HG02759 (cell line): Measurements from ENCODE around the gene INHBC.
"Not testable (repeated sequence)": the region's sequence is repeated elsewhere in the genome, so short reads cannot be mapped to it uniquely, and the experiment has no call there.

ENCODE experiments used
- ATAC-seq: cut with Tn5 transposase; IDR thresholded peaks from one replicate; pipeline ENCODE4 v1.9.1; 2021; ENCODE audit warnings: mild to moderate bottlenecking, moderate library complexity; ENCODE audit not compliant: unreplicated experiment

The INHBC gene

GRCh38 chr12:57434517-57435223, at the start of gene INHBC:
INHBC (plus strand) TSS chr12:57434784; CDS start chr12:57434887, 103 bp downstream.
- no peak for ATAC-seq

GRCh38 chr12:57385586-57385985, 49.0 kb upstream of the INHBC start:
- no peak for ATAC-seq

- ATAC-seq = no peak
These were observed 48.3 kb upstream of the INHBC start for GRCh38 chr12:57386187-57386720.

- ATAC-seq = no peak
These were observed 46.2 kb upstream of the INHBC start for GRCh38 chr12:57388425-57388824.

GRCh38 chr12:57389033-57389432, 45.6 kb upstream of the INHBC start:
- ATAC-seq = no peak

GRCh38 chr12:57390174-57390573, 44.4 kb upstream of the INHBC start:
- no peak for ATAC-seq

GRCh38 chr12:57395121-57395520, 39.5 kb upstream of the INHBC start:
- no peak for ATAC-seq

GRCh38 chr12:57397441-57397840, 37.1 kb upstream of the INHBC start:
- no peak for ATAC-seq

- not testable (repeated sequence) for ATAC-seq
These were observed 34.7 kb upstream of the INHBC start for GRCh38 chr12:57399718-57400463.

GRCh38 chr12:57401165-57401564, 33.4 kb upstream of the INHBC start:
- ATAC-seq = no peak

- not testable (repeated sequence) for ATAC-seq
These were observed 32.4 kb upstream of the INHBC start for GRCh38 chr12:57402156-57402555.

- ATAC-seq = no peak
These were observed 29.5 kb upstream of the INHBC start for GRCh38 chr12:57404966-57405640.

GRCh38 chr12:57410534-57410933, 24.1 kb upstream of the INHBC start:
- no peak for ATAC-seq

- ATAC-seq = not testable (repeated sequence)
These were observed 20.4 kb upstream of the INHBC start for GRCh38 chr12:57414160-57414559.

- no peak for ATAC-seq
These were observed 19.5 kb upstream of the INHBC start for GRCh38 chr12:57415088-57415487.

- no peak for ATAC-seq
These were observed 18.3 kb upstream of the INHBC start for GRCh38 chr12:57416039-57416996.

- no peak for ATAC-seq
These were observed 16.3 kb upstream of the INHBC start for GRCh38 chr12:57418255-57418654.

- no peak for ATAC-seq
These were observed 15.1 kb upstream of the INHBC start for GRCh38 chr12:57419495-57419894.

- no peak for ATAC-seq
These were observed 14.1 kb upstream of the INHBC start for GRCh38 chr12:57420482-57420881.

- not testable (repeated sequence) for ATAC-seq
These were observed 7.6 kb upstream of the INHBC start for GRCh38 chr12:57426948-57427347.
